NB4 (cell line): Measurements from ENCODE around the gene FKBP14.
"Not testable (repeated sequence)": the region's sequence is repeated elsewhere in the genome, so short reads cannot be mapped to it uniquely, and the experiment has no call there.

Source experiments
- DNase-seq: peaks from one replicate; pipeline ENCODE4 v3.0.0; 2010; ENCODE audit warnings: low read depth
- H3K4me3 ChIP-seq: one replicate; pipeline ENCODE4 v1.5.1; 2011; ENCODE audit warnings: mild to moderate bottlenecking, low read depth, low read length, moderate library complexity
- MYC ChIP-seq: IDR thresholded peaks from 2 replicates; pipeline ENCODE4 v1.6.1; 2011; ENCODE audit warnings: low read depth, low read length
- POLR2A ChIP-seq: IDR thresholded peaks from 2 replicates; pipeline ENCODE4 v1.6.1; 2011; ENCODE audit warnings: mild to moderate bottlenecking; ENCODE audit not compliant: insufficient read length; ENCODE audit errors: extremely low read depth
- TF ChIP-seq, protein P1 (sequence below): IDR thresholded peaks from 2 replicates; pipeline ENCODE4 v1.6.1; 2011; ENCODE audit warnings: low read depth, low read length
- TF ChIP-seq, protein P2 (sequence below): IDR thresholded peaks from one replicate; pipeline ENCODE4 v1.5.1; 2012; ENCODE audit warnings: low read depth, low read length

The FKBP14 gene

DNA sequence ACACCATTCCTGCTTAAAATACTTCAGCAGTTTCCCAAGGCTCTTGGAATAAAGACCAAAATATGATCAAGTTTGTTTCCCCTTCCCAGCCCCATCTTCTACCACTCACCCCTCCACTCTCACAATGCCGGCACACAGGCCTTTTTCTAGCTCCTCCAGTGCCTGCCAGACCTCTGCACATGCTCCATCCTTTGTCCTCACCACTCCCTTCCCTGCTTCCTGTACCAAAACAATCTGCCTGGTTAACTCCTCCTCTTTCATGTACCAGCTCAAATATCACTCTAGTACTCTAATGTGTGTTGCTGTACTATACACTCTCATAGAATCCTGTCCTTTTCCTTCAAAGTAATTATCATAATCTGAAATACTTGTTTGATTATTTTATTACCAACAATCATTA lies 56.3 kb downstream of the FKBP14 start:
- TF ChIP-seq, protein P1, sequence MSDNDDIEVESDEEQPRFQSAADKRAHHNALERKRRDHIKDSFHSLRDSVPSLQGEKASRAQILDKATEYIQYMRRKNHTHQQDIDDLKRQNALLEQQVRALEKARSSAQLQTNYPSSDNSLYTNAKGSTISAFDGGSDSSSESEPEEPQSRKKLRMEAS, result no peak
- TF ChIP-seq, protein P2, sequence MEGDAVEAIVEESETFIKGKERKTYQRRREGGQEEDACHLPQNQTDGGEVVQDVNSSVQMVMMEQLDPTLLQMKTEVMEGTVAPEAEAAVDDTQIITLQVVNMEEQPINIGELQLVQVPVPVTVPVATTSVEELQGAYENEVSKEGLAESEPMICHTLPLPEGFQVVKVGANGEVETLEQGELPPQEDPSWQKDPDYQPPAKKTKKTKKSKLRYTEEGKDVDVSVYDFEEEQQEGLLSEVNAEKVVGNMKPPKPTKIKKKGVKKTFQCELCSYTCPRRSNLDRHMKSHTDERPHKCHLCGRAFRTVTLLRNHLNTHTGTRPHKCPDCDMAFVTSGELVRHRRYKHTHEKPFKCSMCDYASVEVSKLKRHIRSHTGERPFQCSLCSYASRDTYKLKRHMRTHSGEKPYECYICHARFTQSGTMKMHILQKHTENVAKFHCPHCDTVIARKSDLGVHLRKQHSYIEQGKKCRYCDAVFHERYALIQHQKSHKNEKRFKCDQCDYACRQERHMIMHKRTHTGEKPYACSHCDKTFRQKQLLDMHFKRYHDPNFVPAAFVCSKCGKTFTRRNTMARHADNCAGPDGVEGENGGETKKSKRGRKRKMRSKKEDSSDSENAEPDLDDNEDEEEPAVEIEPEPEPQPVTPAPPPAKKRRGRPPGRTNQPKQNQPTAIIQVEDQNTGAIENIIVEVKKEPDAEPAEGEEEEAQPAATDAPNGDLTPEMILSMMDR, result no peak
- TF ChIP-seq MYC (no peak), POLR2A (no peak)
- no peak overlapping the region for H3K4me3 ChIP-seq
- DNase-seq, result no peak

DNA sequence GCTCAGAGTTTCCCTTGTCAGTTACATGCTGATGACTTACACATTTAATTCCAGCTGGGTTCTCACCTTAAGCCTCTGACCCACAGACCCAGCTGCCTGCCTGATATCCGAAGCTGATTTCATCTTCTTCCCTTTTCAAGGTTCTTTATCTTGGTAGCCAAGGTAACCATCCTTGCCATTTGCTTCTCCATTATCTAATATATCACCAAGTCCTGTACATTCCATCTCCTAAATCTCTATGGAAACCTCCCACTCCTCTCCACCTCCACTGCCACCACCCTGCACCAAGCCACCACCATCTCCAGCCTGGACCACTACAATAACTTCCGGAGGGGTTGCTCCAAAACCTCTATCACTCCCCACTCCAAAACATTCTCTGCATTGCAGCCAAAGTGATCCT lies 56.8 kb downstream of the FKBP14 start:
- TF ChIP-seq POLR2A (no peak), MYC (no peak)
- TF ChIP-seq, protein P2, result no peak
- TF ChIP-seq, protein P1, result no peak
- no peak overlapping the region for H3K4me3 ChIP-seq
- no peak for DNase-seq

DNA sequence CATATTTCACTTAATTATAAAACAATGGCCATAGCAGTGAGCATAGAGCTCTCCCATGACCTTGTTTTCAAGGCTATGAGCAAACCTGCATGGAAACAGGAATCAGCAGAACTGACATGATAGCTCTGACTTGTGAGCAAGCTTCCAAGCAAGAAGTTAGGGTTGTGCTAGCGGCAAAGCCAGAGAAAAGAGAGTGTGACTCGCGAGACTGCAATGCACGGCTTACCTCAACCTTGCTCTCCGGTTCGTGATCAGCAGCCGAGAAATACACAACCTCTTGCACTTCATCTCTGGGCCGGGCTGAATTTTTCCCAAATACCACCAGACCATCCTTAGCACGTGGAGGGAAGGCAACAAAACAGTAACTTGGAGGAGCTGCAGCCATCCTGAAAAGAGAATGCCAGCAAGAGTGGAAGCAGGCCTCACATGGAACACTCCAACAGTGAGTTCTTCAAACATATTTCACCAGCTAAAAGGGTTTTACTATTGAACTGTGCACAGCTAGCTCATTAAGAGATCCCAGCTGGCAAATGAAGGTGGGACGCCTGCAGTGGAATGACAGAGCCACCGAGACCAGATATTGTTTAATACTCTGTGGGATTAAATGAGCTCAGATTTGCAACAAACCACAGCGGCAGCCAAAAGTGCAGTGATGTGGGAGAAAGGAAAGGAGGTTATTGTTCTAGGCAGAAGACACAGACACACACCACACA lies 57.7 kb downstream of the FKBP14 start:
- DNase-seq, result no peak
- TF ChIP-seq, protein P1, result no peak
- TF ChIP-seq MYC, result no peak

DNA sequence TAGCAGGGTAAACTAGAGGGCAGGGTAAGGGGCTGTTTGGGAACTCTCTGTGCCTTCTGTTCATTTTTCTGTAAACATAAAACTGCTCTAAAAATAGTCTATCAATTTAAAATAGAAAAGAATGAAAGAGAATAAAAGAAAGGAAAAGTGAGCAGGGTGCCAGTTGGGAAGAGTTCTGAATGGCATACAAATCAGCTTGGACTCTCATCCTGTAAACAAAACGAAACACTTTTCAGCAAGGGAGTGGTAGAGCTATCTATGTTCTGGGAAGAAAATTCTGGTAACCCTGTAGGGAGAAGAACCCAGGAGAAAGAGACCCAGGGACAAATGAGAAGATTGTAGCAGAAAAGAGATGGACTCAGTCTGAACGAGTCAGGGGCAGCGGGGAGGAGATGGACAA lies 61.5 kb downstream of the FKBP14 start:
- H3K4me3 ChIP-seq, result no peak overlapping the region

More for the DNA sequence above, 57.7 kb downstream of the FKBP14 start:
- H3K4me3 ChIP-seq, result no peak overlapping the region

DNA sequence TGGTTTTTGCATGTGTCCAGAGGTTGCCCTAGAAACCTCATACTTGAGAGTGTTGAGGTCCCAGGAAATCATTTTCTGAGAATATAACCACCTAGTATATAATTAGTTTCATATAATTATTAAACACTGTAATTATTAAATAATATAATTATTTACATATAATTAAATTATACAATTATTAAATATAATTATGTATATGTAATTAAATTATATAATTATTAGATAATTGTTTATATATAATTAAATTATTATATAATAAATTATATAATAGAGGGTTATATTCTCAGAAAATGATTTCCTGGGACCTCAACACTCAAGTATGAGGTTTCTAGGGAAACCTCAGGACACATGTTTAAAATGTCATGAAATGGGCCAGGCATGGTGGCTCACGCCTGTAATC lies 64.5 kb downstream of the FKBP14 start:
- no peak for DNase-seq
- no peak overlapping the region for H3K4me3 ChIP-seq

More for the DNA sequence above, 61.5 kb downstream of the FKBP14 start:
- no peak for DNase-seq
- TF ChIP-seq POLR2A (no peak), MYC (no peak)
- TF ChIP-seq, protein P2, result no peak
- TF ChIP-seq, protein P1, result no peak

DNA sequence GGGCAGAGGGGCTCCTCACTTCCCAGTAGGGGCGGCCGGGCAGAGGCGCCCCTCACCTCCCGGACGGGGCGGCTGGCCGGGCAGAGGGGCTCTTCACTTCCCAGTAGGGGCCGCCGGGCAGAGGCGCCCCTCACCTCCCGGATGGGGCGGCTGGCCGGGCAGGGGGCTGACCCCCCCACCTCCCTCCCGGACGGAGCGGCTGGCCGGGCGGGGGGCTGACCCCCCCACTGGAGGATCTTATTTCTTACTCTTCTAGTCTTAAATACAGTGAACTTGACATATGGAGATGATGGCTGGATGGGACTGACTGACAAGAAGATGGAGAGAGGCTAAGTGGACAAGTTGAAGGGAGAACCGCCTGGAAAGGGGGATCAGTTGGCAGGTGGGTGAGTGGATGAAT lies 64.9 kb downstream of the FKBP14 start:
- DNase-seq, H3K4me3 ChIP-seq: not testable (repeated sequence)

More for the DNA sequence above, 64.5 kb downstream of the FKBP14 start:
- TF ChIP-seq, protein P2, result no peak
- TF ChIP-seq POLR2A, result no peak
- no peak for TF ChIP-seq MYC
- TF ChIP-seq, protein P1, result no peak
